Measurements from ENCODE around the gene TWIST1.

- TF ChIP-seq POLR2AphosphoS5 (IDR thresholded peaks at IDR 0.05; ENCODE audit: low read depth, low read length) (no peak), POLR2A (IDR thresholded peaks at IDR 0.05; ENCODE audit: low read depth, low read length) (no peak)
These were observed 8.2 kb downstream of the TWIST1 start for GRCh38 chr7:19109000-19109946.
